A549 (cell line): Measurements from ENCODE around the gene C19orf25.

Experiments used
- ESRRA ChIP-seq: fragments of 150-350 bp; IDR thresholded peaks from 2 replicates; pipeline ENCODE4 v1.6.1; 2014; ENCODE audit warnings: mild to moderate bottlenecking, low read length, borderline replicate concordance
- GATA3 ChIP-seq: IDR thresholded peaks from 2 replicates; pipeline ENCODE4 v1.6.1; 2012; ENCODE audit warnings: borderline replicate concordance
- KDM1A ChIP-seq: fragments of 200-600 bp; sonication (generic); IDR thresholded peaks from 2 replicates; pipeline ENCODE4 v1.6.1; 2016; ENCODE audit warnings: low read depth, mild to moderate bottlenecking
- KDM5A ChIP-seq: fragments of 200-600 bp; sonication (generic); IDR thresholded peaks from 2 replicates; pipeline ENCODE4 v1.6.1; 2016; ENCODE audit warnings: antibody characterized with exemption, mild to moderate bottlenecking
- TF ChIP-seq, protein P1 (sequence below): fragments of >200 bp; sonication (Bioruptor Twin); formaldehyde crosslinking; IDR thresholded peaks from 3 replicates; pipeline ENCODE4 v1.5.1; 2016

DNA sequence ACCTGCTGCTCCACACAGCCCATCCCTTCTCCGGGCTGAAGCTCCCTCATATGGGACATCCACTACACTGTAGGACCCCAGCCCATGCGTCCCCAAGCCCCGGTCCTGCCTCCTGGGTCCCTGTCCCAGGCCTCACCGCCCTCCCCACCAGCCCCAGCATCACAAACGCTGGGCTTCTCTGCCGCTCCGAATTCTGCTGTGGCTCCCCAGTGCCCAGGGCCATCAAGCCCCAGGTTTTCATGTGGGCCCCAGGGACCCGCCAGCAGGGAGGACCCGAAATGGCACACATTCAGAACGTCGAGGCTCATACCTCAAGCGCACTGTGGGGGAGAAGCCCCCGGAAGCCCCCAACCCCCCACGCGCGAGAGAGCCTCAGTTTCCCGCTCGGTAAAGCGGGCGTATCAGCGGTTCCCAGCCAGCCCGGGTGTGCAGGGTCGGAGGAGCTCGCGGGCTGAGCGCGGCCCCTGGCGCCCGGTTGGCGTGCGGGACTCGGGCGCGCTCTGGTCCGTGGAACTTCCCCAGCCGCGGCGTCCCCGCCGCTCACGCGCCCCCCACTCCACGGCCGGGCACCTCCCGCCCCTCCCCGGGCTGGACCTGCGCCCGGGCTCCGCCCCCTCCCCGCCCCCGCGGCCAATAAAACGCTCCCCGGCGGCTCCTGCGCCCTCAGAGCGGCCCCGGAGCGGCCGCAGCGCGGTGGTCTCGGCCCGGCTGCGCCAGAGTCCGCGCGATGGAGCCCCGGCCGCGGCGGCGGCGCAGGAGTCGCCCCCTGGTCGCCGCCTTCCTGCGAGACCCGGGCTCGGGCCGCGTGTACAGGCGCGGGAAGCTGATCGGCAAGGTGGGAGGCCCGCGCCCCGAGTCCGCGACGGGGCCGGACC, 44.6 kb upstream of the C19orf25 start, which contains the start of gene PLK5:
- TF ChIP-seq ESRRA (no peak), KDM5A (no peak), KDM1A (no peak), GATA3 (no peak)
- TF ChIP-seq, protein P1, sequence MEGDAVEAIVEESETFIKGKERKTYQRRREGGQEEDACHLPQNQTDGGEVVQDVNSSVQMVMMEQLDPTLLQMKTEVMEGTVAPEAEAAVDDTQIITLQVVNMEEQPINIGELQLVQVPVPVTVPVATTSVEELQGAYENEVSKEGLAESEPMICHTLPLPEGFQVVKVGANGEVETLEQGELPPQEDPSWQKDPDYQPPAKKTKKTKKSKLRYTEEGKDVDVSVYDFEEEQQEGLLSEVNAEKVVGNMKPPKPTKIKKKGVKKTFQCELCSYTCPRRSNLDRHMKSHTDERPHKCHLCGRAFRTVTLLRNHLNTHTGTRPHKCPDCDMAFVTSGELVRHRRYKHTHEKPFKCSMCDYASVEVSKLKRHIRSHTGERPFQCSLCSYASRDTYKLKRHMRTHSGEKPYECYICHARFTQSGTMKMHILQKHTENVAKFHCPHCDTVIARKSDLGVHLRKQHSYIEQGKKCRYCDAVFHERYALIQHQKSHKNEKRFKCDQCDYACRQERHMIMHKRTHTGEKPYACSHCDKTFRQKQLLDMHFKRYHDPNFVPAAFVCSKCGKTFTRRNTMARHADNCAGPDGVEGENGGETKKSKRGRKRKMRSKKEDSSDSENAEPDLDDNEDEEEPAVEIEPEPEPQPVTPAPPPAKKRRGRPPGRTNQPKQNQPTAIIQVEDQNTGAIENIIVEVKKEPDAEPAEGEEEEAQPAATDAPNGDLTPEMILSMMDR, result no peak
